ENCODE results near the gene PGK1. TPM values are rescaled to one million over a fixed set of nuclear protein-coding genes. Genes with fewer than 3 reads are reported as not detected.
"Not testable (repeated sequence)": the region's sequence is repeated elsewhere in the genome, so short reads cannot be mapped to it uniquely, and the experiment has no call there.

Gene PGK1
- 100 to 1,000 TPM; 200 to 205 (median 203) TPM for total RNA-seq
- 217 TPM for total RNA-seq (2013)

GRCh38 chrX:78103623-78104446 is at the start of gene PGK1:
Gene PGK1, plus strand, starts transcription at chrX:78104248. Its CDS starts 93 bp downstream, at chrX:78104341.
- under 1% methylated on average over 71 of the region's 72 CpGs for WGBS (ENCODE audit: insufficient coverage)
- Histone ChIP-seq H3K27me3 (ENCODE audit: control insufficient read depth, insufficient read depth, low read length) (no peaks in the 10 kb centered on the region), H3K36me3 (ENCODE audit: control insufficient read depth, insufficient read depth, low read length) (no peaks in the 10 kb centered on the region), H3K9me3 (ENCODE audit: control insufficient read depth, insufficient read depth, low read length) (no peaks in the 10 kb centered on the region), H3K27ac (ENCODE audit: low read length) (peak within 1 kb of the TSS; percentile 98), H3K4me1 (ENCODE audit: control insufficient read depth, insufficient read depth, low read length) (peaks cover 18% of the 10 kb centered on the region), H3K4me3 (ENCODE audit: low read length) (peak within 1 kb of the TSS; percentile 100)
- Mint-ChIP-seq H3K9me3 (no peaks in the 10 kb centered on the region), H3K36me3 (no peaks in the 10 kb centered on the region), H3K27ac (peak within 1 kb of the TSS; percentile 87 to 91), H3K4me1 (peaks cover 31 to 39% of the 10 kb centered on the region in 2 donors), H3K4me3 (peak within 1 kb of the TSS; percentile 88), H3K27me3 (ENCODE audit: low read depth in 2 of 2) (no peaks in the 10 kb centered on the region)
- DNase-seq (peak; percentile 88 to 96), ATAC-seq (peak; percentile 93 to 99 (median 93))
- intact Hi-C loops (cut with micrococcal nuclease), result loop anchor here (1.0 to 5.0 kb wide), 3 partner anchors 31 to 205 kb away; partner anchors contain the start of genes ATP7A and COX7B
- TF ChIP-seq CTCF (IDR thresholded peaks at IDR 0.05), result no peak

- peak overlapping the region in 1 of 2 donors; percentile 67 for H3K27ac Mint-ChIP-seq
- intact Hi-C loops (cut with micrococcal nuclease), result no loop called here
Observed at GRCh38 chrX:78063687-78064086, 40.4 kb upstream of the PGK1 start.

GRCh38 chrX:78064152-78064551 is 39.9 kb upstream of the PGK1 start:
- peaks cover 6 to 9% of the 10 kb centered on the region in 2 donors for H3K4me1 Mint-ChIP-seq
- intact Hi-C loops (cut with micrococcal nuclease), result no loop called here
- H3K9me3 Mint-ChIP-seq, result no peaks in the 10 kb centered on the region

More at GRCh38 chrX:78063687-78064086, 40.4 kb upstream of the PGK1 start:
- no peak overlapping the region for H3K4me3 Mint-ChIP-seq
- peaks cover 6 to 9% of the 10 kb centered on the region in 2 donors for H3K4me1 Mint-ChIP-seq
- H3K9me3 ChIP-seq (ENCODE audit: control insufficient read depth, insufficient read depth, low read length), result no peaks in the 10 kb centered on the region
- H3K27me3 ChIP-seq (ENCODE audit: control insufficient read depth, insufficient read depth, low read length), result no peaks in the 10 kb centered on the region
- no peak overlapping the region for H3K4me3 ChIP-seq (ENCODE audit: low read length)
- ATAC-seq (no peak), DNase-seq (no peak)
- no peak for TF ChIP-seq CTCF (IDR thresholded peaks at IDR 0.05)
- H3K27me3 Mint-ChIP-seq (ENCODE audit: low read depth in 2 of 2), result peaks cover 0 to 6% of the 10 kb centered on the region in 2 donors
- no peaks in the 10 kb centered on the region for H3K36me3 ChIP-seq (ENCODE audit: control insufficient read depth, insufficient read depth, low read length)
- H3K27ac ChIP-seq (ENCODE audit: low read length), result no peak overlapping the region
- H3K9me3 Mint-ChIP-seq, result no peaks in the 10 kb centered on the region
- no peaks in the 10 kb centered on the region for H3K4me1 ChIP-seq (ENCODE audit: control insufficient read depth, insufficient read depth, low read length)
- no peaks in the 10 kb centered on the region for H3K36me3 Mint-ChIP-seq

GRCh38 chrX:78064698-78065601 is 39.1 kb upstream of the PGK1 start:
- H3K36me3 Mint-ChIP-seq; H3K36me3 ChIP-seq (ENCODE audit: control insufficient read depth, insufficient read depth, low read length); H3K27ac ChIP-seq (ENCODE audit: low read length); H3K4me3 ChIP-seq (ENCODE audit: low read length); H3K4me1 ChIP-seq (ENCODE audit: control insufficient read depth, insufficient read depth, low read length); DNase-seq; H3K27me3 ChIP-seq (ENCODE audit: control insufficient read depth, insufficient read depth, low read length); H3K9me3 Mint-ChIP-seq; H3K9me3 ChIP-seq (ENCODE audit: control insufficient read depth, insufficient read depth, low read length); H3K4me3 Mint-ChIP-seq; H3K27me3 Mint-ChIP-seq (ENCODE audit: low read depth in 2 of 2); intact Hi-C loops (cut with micrococcal nuclease); H3K4me1 Mint-ChIP-seq: not testable (repeated sequence)
- H3K27ac Mint-ChIP-seq, result peak overlapping the region; percentile 42 to 77
- peak; percentile 61 to 83 (median 76) for ATAC-seq
- 71% methylated on average over 3 of the region's 6 CpGs for WGBS (ENCODE audit: insufficient coverage)

More at GRCh38 chrX:78064152-78064551, 39.9 kb upstream of the PGK1 start:
- no peak overlapping the region for H3K27ac ChIP-seq (ENCODE audit: low read length)
- DNase-seq (no peak), ATAC-seq (no peak)
- H3K4me3 ChIP-seq (ENCODE audit: low read length), result no peak overlapping the region
- Mint-ChIP-seq H3K4me3 (no peak overlapping the region), H3K27me3 (ENCODE audit: low read depth in 2 of 2) (peaks cover 0 to 6% of the 10 kb centered on the region in 2 donors), H3K36me3 (no peaks in the 10 kb centered on the region), H3K27ac (peak overlapping the region in 1 of 2 donors; percentile 67)
- WGBS (ENCODE audit: insufficient coverage), result 94% methylated on average over 4 of the region's 4 CpGs
- no peaks in the 10 kb centered on the region for H3K27me3 ChIP-seq (ENCODE audit: control insufficient read depth, insufficient read depth, low read length)
- H3K4me1 ChIP-seq (ENCODE audit: control insufficient read depth, insufficient read depth, low read length), result no peaks in the 10 kb centered on the region
- no peaks in the 10 kb centered on the region for H3K36me3 ChIP-seq (ENCODE audit: control insufficient read depth, insufficient read depth, low read length)
- no peak for TF ChIP-seq CTCF (IDR thresholded peaks at IDR 0.05)
- no peaks in the 10 kb centered on the region for H3K9me3 ChIP-seq (ENCODE audit: control insufficient read depth, insufficient read depth, low read length)
